Measurements from ENCODE around the gene CMIP. TPM values are rescaled to one million over a fixed set of nuclear protein-coding genes. Genes with fewer than 3 reads are reported as not detected.

Gene CMIP
- total RNA-seq, 1 donor from 2014 or later, result 19.1 TPM

DNA sequence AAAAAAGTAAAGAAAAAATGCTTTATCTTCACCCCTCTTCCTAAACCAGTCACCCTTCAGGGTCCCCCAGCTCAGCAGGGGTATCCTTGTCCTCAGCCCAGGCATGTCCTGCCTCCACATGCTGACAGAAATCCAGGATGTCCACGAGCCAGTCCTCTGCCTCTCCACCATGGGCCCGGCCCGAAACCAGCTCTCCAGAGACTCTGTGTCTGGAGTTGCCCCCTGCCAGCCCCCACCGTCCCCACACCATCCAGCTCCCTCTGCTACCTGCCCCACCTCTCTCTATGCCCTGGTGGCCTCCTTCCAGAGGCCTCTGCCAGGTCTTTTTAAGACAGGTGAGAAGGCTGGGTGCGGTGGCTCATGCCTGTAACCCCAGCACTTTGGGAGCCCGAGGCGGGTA, 268.1 kb downstream of the CMIP start:
- H3K4me3 ChIP-seq (ENCODE audit: low read depth, low read length), result no peak overlapping the region
- TF ChIP-seq CTCF (conservative IDR thresholded peaks at IDR 0.05; ENCODE audit: low read depth, low read length), result no peak
- no peak for DNase-seq (ENCODE audit: low read depth)

DNA sequence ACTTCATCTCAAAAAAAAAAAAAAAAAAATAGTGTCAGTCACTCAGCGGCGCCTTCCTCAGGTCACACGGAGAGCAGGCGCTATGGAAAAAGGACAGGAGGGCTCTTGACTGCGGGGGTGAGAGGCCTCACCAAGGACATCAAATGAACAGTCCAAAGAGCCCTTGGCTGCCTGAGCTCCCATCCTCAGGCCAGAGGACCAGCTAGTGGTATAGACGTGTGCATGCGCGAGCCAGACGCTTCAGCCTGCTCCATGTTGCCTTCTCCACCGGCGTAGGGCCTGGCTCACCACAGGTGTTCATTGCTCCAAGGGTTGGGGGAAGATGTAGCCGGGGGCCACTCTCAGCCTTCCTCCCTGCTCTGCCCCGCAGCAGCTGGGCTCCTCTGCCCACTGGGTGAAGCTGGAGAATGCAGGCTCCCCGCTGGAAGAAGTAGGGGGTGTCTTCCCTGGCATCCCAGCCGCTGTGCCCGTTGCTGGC, 268.7 kb downstream of the CMIP start:
- TF ChIP-seq CTCF (conservative IDR thresholded peaks at IDR 0.05; ENCODE audit: low read depth, low read length), result no peak
- no peak for DNase-seq (ENCODE audit: low read depth)
- H3K4me3 ChIP-seq (ENCODE audit: low read depth, low read length), result no peak overlapping the region

DNA sequence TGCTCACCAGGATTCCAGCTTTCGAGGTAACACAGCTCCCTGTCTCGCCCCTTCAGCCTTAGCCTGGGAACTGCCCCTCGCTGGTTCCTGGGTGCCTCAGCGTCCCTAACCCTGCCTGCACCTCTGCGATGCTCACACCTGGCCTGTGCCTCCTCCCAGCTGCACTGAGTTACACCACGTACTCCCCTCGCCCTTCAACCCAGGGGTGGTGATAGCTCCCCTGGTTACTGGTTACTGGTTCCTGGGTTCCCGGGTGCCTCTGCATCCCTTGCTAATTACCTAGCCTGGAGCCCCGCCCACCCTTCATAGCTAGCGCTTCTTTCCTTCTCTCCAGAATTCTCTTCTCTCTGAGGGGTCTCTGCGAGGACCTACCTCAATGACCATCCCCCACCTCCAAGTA, 269.2 kb downstream of the CMIP start:
- TF ChIP-seq CTCF (conservative IDR thresholded peaks at IDR 0.05; ENCODE audit: low read depth, low read length), result no peak
- no peak overlapping the region for H3K4me3 ChIP-seq (ENCODE audit: low read depth, low read length)
- DNase-seq (ENCODE audit: low read depth), result no peak

DNA sequence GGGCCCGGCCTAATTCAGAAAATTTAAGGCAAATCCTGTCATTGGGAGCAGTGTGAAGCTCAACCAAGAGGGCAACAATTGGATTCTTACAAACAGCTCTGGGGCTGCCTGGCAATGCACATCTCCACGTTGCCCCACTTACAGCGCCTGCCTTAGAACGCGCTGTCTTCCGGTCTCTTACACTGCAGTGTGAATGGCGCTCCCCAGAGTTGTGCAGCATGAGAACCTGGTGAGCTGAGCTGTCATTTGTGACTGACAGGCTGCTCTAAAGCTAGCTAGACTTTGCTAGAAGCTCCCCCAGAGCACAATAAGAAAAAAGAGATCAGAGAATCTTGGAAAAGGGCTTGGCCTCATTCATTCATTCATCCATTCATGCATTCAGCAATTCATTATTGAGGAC, 270.0 kb downstream of the CMIP start:
- DNase-seq (ENCODE audit: low read depth), result no peak
- H3K4me3 ChIP-seq (ENCODE audit: low read depth, low read length), result no peak overlapping the region
- no peak for TF ChIP-seq CTCF (conservative IDR thresholded peaks at IDR 0.05; ENCODE audit: low read depth, low read length)

DNA sequence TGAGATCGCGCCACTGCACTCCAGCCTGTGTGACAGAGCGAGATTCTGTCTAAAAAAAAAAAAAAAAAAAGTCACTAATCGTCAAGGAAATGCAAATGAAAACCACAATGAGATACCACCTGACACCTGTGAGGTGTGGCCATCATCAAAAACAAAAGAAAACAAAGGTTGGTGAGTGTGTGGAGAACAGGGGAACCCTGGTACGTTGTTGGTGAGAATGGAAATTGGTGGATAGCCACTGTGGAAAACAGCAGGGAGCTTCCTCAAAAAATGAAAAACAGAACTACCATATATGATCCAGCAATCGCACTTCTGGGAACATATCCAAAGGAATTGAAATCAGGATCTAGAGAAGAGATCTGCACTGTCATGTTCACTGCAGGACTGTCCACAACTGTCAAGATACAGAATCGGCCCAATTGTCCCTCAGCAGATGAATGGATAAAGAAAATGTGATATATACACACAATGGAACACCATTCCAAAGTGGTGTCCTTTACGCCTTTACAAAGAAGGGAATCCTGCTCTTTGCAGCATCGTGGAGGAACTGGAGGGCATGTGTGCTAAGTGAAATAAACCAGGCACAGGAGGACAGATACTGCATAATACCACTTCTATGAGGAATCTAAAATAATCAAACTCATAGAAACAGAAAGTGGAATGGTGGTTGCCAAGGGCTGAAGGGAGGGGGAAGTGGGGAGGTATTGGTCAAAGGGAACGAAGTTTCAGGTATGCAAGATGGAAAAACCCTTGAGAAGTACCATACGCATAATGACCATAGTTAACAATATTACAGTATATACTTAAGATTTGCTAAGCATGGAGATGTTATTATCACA, 271.0 kb downstream of the CMIP start:
- no peak for DNase-seq (ENCODE audit: low read depth)
- H3K4me3 ChIP-seq (ENCODE audit: low read depth, low read length), result no peak overlapping the region
- TF ChIP-seq CTCF (conservative IDR thresholded peaks at IDR 0.05; ENCODE audit: low read depth, low read length), result no peak

DNA sequence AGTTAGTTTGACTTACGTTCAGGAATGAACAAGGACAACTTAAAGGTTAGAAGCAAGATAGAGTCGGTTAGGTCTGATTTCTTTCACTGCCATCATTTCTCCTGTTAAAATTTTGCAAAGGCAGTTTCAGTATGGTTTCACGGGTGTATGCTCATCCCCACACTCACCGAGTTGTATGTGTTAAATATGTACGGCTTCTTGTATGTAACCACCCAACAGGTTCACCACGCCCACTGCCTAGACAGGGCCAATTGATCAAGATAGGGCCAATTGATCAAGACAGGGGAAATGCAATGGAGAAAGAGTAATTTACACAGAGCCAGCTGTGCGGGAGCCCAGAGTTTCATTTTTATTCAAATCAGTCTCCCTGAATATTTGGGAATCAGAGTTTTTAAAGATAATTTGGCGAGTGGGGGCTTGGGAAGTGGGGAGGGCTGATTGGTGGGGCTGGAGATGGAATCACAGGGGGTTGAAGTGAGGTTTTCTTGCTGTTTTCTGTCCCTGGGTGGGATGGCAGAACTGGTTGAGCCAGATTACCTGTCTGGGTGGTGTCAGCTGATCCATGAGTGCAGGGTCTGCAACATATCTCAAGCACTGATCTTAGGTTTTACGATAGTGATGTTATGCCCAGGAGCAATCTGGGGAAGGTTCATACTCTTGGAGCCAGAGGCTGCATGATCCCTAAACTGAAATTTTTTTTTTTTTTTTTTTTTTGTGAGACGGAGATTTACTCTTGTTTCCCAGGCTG, 272.0 kb downstream of the CMIP start:
- TF ChIP-seq CTCF (conservative IDR thresholded peaks at IDR 0.05; ENCODE audit: low read depth, low read length), result no peak
- no peak for DNase-seq (ENCODE audit: low read depth)
- H3K4me3 ChIP-seq (ENCODE audit: low read depth, low read length), result no peak overlapping the region
